Measurements from ENCODE around the gene SVOP.

SVOP gene

GRCh38 chr12:109027767-109028166, 6.9 kb upstream of the SVOP start:
- H3K36me3 ChIP-seq (ENCODE audit: insufficient read depth, low read length), result no peaks in the 10 kb centered on the region
- H3K9ac ChIP-seq (ENCODE audit: low read depth, low read length, poor library complexity, severe bottlenecking), result no peak overlapping the region
- no peak overlapping the region for H3K4me2 ChIP-seq (ENCODE audit: low read depth, low read length, poor library complexity, severe bottlenecking)
- no peaks in the 10 kb centered on the region for H3F3A ChIP-seq (ENCODE audit: low read depth)
- TF ChIP-seq EZH2phosphoT487 (IDR thresholded peaks at IDR 0.05; ENCODE audit: borderline replicate concordance) (no peak), CTCF (conservative IDR thresholded peaks at IDR 0.05; ENCODE audit: low read length) (no peak)
- no peaks in the 10 kb centered on the region for H3K9me2 ChIP-seq (replicated peaks; ENCODE audit: low read depth, low read length)
- H2AFZ ChIP-seq (ENCODE audit: low read length), result no peak overlapping the region
- no peaks in the 10 kb centered on the region for H3K9me3 ChIP-seq (ENCODE audit: insufficient read depth, low read depth, low read length)
- no peaks in the 10 kb centered on the region for H3K79me2 ChIP-seq (ENCODE audit: insufficient read depth, low read length)
- no peak overlapping the region for H3K4me3 ChIP-seq (ENCODE audit: low read length, poor library complexity, severe bottlenecking)
- no peaks in the 10 kb centered on the region for H3K4me1 ChIP-seq (ENCODE audit: insufficient read depth, low read length, poor library complexity, severe bottlenecking)
- peaks cover 12% of the 10 kb centered on the region for H3K27me3 ChIP-seq (ENCODE audit: insufficient read depth, low read length, poor library complexity, severe bottlenecking)
- H4K20me1 ChIP-seq (ENCODE audit: insufficient read depth, low read length, poor library complexity, severe bottlenecking), result no peaks in the 10 kb centered on the region

GRCh38 chr12:109020146-109020795, 597 bp downstream of the SVOP start:
- no peaks in the 10 kb centered on the region for H3K79me2 ChIP-seq (ENCODE audit: insufficient read depth, low read length)
- no peaks in the 10 kb centered on the region for H3K27me3 ChIP-seq (ENCODE audit: insufficient read depth, low read length, poor library complexity, severe bottlenecking)
- no peak overlapping the region for H3K4me3 ChIP-seq (ENCODE audit: low read length, poor library complexity, severe bottlenecking)
- no peak overlapping the region for H3K4me2 ChIP-seq (ENCODE audit: low read depth, low read length, poor library complexity, severe bottlenecking)
- no peak overlapping the region for H3K9ac ChIP-seq (ENCODE audit: low read depth, low read length, poor library complexity, severe bottlenecking)
- H3K9me2 ChIP-seq (replicated peaks; ENCODE audit: low read depth, low read length), result no peaks in the 10 kb centered on the region
- no peaks in the 10 kb centered on the region for H3F3A ChIP-seq (ENCODE audit: low read depth)
- no peaks in the 10 kb centered on the region for H4K20me1 ChIP-seq (ENCODE audit: insufficient read depth, low read length, poor library complexity, severe bottlenecking)
- no peaks in the 10 kb centered on the region for H3K9me3 ChIP-seq (ENCODE audit: insufficient read depth, low read depth, low read length)
- no peak overlapping the region for H2AFZ ChIP-seq (ENCODE audit: low read length)
- no peaks in the 10 kb centered on the region for H3K4me1 ChIP-seq (ENCODE audit: insufficient read depth, low read length, poor library complexity, severe bottlenecking)
- H3K36me3 ChIP-seq (ENCODE audit: insufficient read depth, low read length), result no peaks in the 10 kb centered on the region
- TF ChIP-seq CTCF (conservative IDR thresholded peaks at IDR 0.05; ENCODE audit: low read length) (no peak), EZH2phosphoT487 (IDR thresholded peaks at IDR 0.05; ENCODE audit: borderline replicate concordance) (no peak)

GRCh38 chr12:109018296-109018695, 2.6 kb downstream of the SVOP start:
- no peak overlapping the region for H3K4me2 ChIP-seq (ENCODE audit: low read depth, low read length, poor library complexity, severe bottlenecking)
- no peak overlapping the region for H3K9ac ChIP-seq (ENCODE audit: low read depth, low read length, poor library complexity, severe bottlenecking)
- no peaks in the 10 kb centered on the region for H3K27me3 ChIP-seq (ENCODE audit: insufficient read depth, low read length, poor library complexity, severe bottlenecking)
- H3K4me1 ChIP-seq (ENCODE audit: insufficient read depth, low read length, poor library complexity, severe bottlenecking), result no peaks in the 10 kb centered on the region
- no peaks in the 10 kb centered on the region for H3K79me2 ChIP-seq (ENCODE audit: insufficient read depth, low read length)
- H3K9me3 ChIP-seq (ENCODE audit: insufficient read depth, low read depth, low read length), result no peaks in the 10 kb centered on the region
- H3K4me3 ChIP-seq (ENCODE audit: low read length, poor library complexity, severe bottlenecking), result no peak overlapping the region
- TF ChIP-seq EZH2phosphoT487 (IDR thresholded peaks at IDR 0.05; ENCODE audit: borderline replicate concordance) (no peak), CTCF (conservative IDR thresholded peaks at IDR 0.05; ENCODE audit: low read length) (no peak)
- no peak overlapping the region for H2AFZ ChIP-seq (ENCODE audit: low read length)
- H3K36me3 ChIP-seq (ENCODE audit: insufficient read depth, low read length), result no peaks in the 10 kb centered on the region
- no peaks in the 10 kb centered on the region for H3K9me2 ChIP-seq (replicated peaks; ENCODE audit: low read depth, low read length)
- no peaks in the 10 kb centered on the region for H3F3A ChIP-seq (ENCODE audit: low read depth)
- H4K20me1 ChIP-seq (ENCODE audit: insufficient read depth, low read length, poor library complexity, severe bottlenecking), result no peaks in the 10 kb centered on the region
